NCI-H1436 (cell line): ENCODE data around the gene SMURF2.
"Not testable (repeated sequence)": the region's sequence is repeated elsewhere in the genome, so short reads cannot be mapped to it uniquely, and the experiment has no call there.

ENCODE experiments used
- DNase-seq: peaks from one replicate; lab custom pipeline; 2025; lab: John Stamatoyannopoulos, UW

SMURF2 gene

DNA sequence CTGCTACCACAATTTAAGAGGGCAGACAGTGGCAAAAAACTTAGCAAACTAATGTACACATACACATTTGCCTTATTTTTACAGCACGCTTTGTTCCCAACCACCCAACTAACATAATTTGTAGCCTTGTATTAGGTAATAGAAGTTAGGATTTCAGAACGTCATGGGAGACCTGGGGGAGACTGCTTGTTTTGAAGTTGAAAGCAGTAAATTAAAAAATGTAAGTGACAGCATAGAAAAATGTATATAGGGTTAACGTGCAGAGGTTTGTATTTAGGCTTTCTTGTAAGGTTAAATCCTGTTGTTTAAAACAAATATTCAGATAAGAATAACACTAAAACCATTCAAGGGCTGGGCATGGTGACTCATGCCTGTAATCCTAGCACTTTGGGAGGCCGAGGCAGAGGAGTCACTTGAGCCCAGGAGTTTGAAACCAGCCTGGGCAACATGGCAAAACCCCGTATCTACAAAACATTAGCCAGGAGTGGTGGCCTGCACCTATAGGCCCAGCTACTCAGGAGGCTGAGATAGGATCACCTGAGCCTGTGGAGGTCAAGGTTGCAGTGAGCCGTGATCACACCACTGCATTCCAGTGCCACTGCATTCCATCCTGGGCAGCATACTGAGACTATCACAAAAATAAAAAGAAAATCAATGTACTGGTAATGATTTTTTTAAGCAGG is 2.3 kb upstream of the SMURF2 start:
- DNase-seq, result not testable (repeated sequence)

- DNase-seq, result not testable (repeated sequence)
These were observed 1.7 kb upstream of the SMURF2 start for GRCh38 chr17:64663836-64664235.

- DNase-seq, result peak; percentile 59
These were observed 764 bp upstream of the SMURF2 start for GRCh38 chr17:64662774-64663367.

DNA sequence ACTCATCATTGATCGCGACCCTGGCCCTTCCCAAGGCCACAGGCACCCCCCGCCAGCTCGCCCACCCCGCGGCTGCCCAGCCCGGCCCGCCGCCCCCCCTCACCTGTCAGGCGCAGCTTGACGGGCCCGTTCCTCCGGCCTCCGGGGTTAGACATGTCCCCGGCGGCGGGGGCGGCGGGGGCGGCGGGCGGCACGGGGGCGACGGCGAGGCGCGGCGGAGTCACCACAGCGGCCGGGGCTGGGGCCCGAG is 456 bp downstream of the SMURF2 start:
- DNase-seq, result no peak

DNA sequence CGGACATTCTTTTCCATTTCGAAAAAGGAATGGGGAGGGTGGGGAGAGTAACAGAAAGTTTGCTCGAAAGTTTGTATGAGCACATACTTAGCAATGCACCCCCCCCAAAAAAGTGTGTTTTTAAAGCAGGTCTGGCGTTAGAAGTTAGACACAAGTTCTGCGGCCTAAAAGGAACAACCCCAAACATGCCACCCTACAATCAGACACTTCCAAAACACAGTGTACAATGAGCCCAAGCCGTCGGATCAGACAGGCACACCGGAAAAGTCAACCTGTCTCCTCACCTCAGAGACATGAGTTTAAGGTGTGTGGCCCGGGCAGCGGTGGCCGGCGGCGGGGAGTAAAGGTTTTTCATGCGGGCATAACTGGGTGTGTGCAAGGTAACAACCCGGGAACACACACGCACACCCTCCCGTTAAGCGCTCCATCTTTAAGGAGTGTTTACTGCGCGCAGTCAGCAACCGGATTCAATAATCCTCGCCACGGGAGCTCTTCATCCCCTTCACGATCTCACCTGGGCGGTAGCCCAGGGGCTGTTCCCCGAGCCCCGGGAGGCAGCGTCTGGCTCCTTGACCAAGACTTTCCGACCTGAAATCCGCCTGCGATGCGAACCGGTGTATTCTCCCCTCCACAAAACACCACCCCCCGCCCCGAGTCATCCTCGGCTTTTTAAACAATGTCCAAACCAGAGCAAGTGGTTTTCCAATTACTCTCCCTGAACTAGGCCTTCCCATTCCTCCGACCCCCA is 955 bp downstream of the SMURF2 start:
- not testable (repeated sequence) for DNase-seq

DNA sequence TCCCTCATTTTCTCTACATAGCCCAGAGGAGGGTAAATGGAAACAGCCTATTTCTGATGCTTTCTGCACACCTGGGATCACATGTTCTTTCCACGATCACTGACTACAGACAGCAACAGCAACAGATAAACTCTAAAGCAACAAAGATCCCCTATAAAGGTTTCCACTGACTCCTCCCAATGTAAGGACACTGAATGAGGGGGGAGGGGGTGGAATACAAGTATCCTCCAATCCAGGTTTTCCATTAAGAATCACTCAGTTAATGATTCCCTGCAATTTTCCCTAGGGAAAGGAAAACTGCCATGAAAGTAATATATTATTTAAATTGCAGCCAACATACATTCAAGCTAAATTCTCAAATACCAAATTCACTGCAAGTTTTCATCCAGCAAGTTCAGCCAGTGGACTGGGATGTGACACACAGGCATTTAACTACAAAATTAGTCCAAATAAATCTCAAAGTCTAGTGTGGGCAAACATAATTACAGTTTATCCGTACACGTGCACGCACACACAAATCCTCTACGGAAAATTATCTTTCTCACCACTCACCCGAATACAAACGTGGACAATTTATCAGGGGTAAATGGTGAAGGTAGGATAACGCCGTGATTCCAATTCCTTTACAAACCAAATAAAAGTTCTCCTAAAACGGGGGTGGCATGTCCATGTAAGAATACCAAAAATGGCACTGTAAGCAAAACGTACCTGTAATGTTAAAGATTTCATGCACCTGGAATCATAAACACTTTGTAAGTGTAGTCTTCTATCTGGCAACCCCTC is 1.7 kb downstream of the SMURF2 start:
- DNase-seq, result not testable (repeated sequence)

GRCh38 chr17:64658931-64659330 is 3.2 kb downstream of the SMURF2 start:
- no peak for DNase-seq

DNA sequence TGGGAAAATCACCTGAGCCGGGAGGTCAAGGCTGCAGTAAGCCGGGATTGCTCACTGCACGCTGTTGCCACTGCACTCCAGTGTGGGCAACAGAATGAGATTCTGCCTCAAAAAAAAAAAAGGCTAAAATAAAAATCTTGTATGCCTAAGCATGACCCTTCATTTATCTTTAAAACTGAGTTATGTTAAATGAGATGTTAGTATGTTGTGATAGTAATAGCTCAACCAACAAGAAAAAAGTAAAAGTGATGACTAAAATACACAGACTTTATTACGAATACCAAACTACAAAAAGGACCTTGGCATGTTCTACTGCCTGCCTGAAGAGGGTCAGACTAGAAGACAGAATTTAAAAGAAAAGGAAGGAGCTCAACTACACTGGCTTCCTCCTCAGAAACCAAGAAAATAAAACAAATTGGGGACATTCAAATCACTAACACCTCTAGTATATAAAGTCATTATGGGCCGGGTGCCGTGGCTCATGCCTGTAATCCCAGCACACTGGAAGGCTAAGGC is 4.4 kb downstream of the SMURF2 start:
- DNase-seq, result no peak

DNA sequence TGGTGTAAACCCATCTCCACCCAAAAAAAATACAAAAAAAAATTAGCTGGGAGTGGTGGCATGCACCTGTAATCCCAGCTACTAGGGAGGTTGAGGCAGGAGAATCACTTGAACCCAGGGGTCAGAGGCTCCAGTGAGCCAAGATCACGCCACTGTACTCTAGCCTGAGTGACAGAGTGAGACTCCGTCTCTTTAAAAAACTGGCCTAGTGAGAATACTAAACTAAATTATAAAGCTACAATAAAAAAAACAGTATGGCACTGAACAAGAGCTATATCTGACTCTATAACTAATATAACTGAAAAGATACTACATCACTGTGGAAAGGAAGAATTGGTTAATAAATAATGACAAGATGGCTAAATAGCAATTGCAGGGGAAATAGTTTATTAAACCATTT is 6.4 kb downstream of the SMURF2 start:
- no peak for DNase-seq

GRCh38 chr17:64653985-64654355 is 8.1 kb downstream of the SMURF2 start:
- DNase-seq, result no peak

DNA sequence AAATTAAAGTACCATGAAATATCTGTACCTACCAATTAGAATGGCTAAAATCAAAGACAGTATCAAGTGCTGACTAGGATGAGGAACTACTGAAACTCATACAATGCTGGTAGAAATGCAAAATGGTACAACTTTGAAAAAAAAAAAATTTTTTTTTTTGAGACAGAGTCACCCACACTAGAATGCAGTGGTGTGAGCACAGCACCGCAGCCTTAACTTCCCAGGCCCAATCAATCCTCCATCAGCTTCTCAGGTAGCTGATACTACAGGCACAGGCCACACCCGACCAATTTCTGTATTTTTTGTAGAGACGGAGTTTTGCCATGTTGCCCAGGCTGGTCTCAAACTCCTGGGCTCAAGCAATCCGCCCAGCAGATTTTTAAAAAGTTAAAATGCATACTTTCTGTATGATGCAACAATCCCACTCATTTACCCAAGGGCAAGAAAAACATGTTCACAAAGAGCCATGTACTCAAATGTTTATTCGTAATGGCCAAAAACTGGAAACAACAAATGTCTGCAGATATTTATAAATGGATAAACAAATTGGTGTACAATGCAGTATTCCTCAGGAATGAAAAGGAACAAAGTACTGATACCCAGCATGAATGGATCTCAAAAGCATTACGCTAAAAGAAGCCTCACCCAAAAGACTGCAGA is 8.7 kb downstream of the SMURF2 start:
- no peak for DNase-seq

DNA sequence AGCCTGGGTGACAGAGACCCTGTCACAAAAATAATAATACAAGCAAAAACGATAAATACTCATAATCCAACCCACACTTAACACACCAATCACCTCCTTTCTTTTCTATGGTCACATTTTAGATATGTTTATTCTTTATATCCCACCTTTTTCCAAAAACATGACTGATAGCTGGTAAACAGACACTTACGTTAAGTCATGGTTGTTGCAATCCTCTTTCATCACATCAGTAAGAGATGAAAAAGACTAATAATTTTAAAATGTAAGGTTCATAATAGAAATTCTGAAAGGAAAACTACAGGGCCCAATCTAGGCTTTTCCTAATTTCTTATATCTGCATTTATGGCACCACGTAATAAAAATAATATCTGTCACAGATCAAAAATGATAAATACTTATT is 10.2 kb downstream of the SMURF2 start:
- DNase-seq, result no peak

DNA sequence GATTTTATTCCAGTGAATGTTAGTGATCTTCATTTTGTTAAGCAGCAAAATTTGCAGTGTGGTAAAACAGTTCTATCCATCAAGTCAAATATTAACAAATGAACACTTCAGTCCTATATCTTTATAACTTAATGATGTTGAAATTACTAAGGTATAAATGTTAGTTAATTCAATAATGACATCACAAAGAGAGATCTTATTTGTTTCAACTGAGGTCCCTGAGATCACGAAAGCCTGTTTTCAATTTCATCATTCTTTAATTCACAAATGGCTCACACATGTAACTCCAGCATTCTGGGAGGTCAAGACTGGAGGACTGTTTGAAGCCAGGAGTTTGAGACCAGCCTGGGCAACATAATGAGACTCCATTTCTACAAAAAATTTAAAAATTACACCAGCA is 13.9 kb downstream of the SMURF2 start:
- no peak for DNase-seq

GRCh38 chr17:64647817-64648216 is 14.3 kb downstream of the SMURF2 start:
- DNase-seq, result no peak

DNA sequence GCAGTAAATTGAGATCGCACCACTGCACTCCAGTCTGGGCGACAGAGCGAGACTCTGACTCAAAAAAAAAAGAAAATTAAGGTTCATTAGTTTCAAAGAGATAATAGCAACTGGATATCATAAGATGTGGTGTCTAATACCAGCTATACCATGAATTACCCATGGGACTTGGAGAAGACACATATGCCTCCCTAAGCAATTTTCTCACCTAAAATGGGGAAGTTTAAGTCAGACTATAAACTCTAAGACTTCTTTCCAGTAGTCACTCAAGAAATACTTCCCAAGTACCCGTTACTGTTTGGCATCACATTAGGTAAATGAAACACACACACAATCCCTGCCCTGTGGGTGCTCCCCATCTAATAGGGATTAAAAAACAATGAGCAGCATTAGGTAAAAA is 22.6 kb downstream of the SMURF2 start:
- no peak for DNase-seq

- no peak for DNase-seq
These were observed 23.4 kb downstream of the SMURF2 start for GRCh38 chr17:64638552-64639203.

- DNase-seq, result no peak
These were observed 26.3 kb downstream of the SMURF2 start for GRCh38 chr17:64635647-64636305.

GRCh38 chr17:64634218-64634617 is 27.9 kb downstream of the SMURF2 start:
- DNase-seq, result no peak

DNA sequence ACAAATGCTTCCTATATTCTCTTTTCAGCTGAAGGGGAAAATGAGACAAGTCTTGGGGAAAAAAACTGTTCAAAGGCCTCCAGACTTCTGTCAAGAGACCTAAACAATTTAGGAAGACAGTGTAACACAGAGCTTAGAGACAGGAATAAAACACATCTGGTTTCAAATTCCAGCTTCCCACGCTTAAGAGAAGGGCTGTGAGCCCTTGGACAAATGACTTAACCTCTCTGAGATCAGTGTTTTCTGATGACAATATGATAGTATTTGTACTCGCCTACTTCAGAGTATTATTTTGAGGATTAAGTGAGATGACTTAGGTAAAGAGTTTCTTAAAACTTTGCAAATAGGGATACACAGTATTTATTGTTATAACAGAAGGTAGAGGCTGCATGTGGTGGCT is 29.5 kb downstream of the SMURF2 start:
- DNase-seq, result no peak

GRCh38 chr17:64632194-64632593 is 29.9 kb downstream of the SMURF2 start:
- DNase-seq, result no peak
